ENCODE results near the gene GDE1. TPM values are rescaled to one million over a fixed set of nuclear protein-coding genes. Genes with fewer than 3 reads are reported as not detected.

Gene GDE1
- total RNA-seq, 1 donor from 2014 or later, result 87.0 TPM

DNA sequence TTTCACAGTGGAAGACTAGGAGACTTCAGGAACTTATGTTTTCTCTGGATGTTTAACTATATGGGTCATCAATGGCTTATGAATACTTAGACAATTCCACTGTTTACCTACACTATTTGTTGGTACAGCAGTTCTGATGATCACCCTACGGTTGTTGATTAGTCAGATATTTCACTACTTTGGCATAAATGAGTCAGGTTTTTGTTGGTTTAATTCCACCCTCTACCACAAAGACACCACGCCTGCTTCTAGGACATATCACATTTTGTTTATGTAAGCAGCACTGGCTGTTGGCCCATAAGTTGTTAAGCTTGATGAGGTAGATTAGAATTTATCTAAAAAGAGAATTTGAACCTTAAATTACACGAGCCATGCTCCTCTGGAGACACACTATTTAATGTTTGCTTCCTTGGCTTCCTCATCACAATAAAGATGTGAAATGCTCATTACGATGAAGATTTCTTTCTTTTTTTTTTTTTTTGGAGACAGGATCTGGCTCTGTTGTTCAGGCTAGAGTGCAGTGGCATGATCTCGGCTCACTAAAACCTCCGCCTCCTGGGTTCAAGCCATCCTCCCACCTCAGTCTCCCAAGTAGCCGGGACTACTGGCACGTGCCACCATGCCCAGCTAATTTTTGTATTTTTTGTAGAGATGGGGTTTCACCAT, 4.3 kb downstream of the GDE1 start:
- no peak for DNase-seq (ENCODE audit: low read depth)
- no peak overlapping the region for H3K4me3 ChIP-seq (ENCODE audit: low read depth, low read length)
- TF ChIP-seq, protein P1, sequence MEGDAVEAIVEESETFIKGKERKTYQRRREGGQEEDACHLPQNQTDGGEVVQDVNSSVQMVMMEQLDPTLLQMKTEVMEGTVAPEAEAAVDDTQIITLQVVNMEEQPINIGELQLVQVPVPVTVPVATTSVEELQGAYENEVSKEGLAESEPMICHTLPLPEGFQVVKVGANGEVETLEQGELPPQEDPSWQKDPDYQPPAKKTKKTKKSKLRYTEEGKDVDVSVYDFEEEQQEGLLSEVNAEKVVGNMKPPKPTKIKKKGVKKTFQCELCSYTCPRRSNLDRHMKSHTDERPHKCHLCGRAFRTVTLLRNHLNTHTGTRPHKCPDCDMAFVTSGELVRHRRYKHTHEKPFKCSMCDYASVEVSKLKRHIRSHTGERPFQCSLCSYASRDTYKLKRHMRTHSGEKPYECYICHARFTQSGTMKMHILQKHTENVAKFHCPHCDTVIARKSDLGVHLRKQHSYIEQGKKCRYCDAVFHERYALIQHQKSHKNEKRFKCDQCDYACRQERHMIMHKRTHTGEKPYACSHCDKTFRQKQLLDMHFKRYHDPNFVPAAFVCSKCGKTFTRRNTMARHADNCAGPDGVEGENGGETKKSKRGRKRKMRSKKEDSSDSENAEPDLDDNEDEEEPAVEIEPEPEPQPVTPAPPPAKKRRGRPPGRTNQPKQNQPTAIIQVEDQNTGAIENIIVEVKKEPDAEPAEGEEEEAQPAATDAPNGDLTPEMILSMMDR (conservative IDR thresholded peaks at IDR 0.05; ENCODE audit: low read depth, low read length), result no peak

DNA sequence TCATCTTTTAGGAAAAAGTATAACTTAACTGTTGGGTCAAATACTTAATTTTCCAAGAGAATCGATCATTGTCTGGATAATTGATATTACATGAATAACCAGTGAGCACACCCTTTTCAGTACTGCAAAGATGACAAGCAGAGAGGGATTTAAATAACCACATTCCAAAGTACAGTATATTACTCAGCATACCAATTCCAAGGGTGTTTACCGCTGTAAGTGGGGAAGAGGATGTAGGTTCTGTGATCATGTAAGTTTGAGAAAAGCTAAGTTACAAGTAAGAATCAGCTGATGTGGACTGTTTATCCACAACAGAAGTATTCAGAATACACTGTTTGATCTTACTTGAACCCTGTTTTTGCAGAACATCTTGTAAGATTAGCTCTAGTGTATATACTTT, 6.1 kb downstream of the GDE1 start:
- TF ChIP-seq, protein P1 (conservative IDR thresholded peaks at IDR 0.05; ENCODE audit: low read depth, low read length), result no peak
- DNase-seq (ENCODE audit: low read depth), result no peak
- H3K4me3 ChIP-seq (ENCODE audit: low read depth, low read length), result no peak overlapping the region

DNA sequence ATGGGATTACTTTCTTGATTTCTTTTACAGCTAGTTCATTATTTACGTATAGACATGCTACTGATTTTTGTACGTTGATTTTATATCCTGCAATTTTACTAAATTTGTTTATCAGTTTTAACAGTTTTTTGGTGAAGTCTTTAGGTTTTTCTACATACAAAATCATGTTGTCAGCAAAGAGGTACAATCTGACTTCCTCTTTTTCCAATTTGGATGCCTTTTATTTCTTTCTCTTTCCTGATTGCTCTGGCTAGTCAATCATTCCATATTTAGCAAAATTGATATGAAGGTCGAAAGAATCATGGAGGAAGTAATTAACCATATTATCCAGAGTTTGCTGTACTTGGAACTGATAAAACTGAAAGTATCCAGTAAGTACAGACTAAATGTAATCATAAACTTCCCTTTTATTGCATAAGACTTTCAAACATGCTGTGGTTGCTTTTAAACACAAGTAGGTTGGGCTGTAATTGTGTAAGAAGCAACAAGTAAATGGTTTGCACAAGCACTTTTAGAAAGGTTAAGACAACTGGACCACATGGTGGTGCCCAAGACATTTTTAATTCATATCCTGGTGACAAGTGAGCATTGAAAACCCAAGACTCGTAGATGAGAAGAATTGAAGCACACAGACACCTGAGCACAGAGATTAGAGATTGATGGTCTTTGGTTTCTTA, 8.4 kb downstream of the GDE1 start:
- no peak for DNase-seq (ENCODE audit: low read depth)

DNA sequence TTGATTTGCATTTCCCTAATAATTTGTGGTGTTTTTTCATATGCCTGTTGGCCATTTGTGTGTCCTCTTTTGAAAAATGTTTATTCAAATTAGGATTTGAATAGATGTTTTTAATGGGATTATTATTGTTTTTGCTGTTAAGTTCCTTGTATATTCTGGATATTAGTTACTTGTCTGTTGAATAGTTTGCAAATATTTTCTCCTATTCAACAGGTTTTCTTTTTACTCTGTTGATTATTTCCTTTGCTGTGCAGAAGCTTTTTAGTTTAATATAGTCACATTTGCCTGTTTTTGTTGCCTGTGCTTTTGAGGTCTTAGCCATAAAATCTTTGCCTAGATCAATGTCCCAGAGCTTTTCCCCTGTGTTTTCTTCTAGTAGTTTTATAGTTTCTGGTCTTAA, 9.6 kb downstream of the GDE1 start:
- TF ChIP-seq, protein P1 (conservative IDR thresholded peaks at IDR 0.05; ENCODE audit: low read depth, low read length), result no peak

More for the DNA sequence above, 8.4 kb downstream of the GDE1 start:
- TF ChIP-seq, protein P1 (conservative IDR thresholded peaks at IDR 0.05; ENCODE audit: low read depth, low read length), result no peak
- no peak overlapping the region for H3K4me3 ChIP-seq (ENCODE audit: low read depth, low read length)

DNA sequence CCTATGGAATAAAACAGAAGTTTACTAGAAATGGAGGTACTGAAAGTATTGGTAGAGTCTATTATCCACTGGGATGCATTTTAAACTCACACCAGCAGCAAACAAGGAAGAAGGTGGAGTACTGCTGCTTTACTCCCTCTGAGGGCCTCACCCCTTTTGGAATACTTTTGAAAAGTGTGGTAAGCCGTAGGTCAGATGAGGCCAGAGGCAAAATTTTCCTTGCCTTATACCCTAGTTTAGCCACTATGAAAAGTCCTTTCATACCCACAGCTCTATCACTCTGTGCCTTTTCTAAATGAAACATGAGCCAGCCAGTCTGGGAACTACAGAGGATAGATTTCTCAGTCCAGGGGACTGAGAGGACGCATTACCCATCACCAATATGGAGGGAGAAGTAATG, 14.0 kb downstream of the GDE1 start:
- TF ChIP-seq, protein P1 (conservative IDR thresholded peaks at IDR 0.05; ENCODE audit: low read depth, low read length), result no peak
- no peak overlapping the region for H3K4me3 ChIP-seq (ENCODE audit: low read depth, low read length)
- DNase-seq (ENCODE audit: low read depth), result no peak

More for the DNA sequence above, 9.6 kb downstream of the GDE1 start:
- H3K4me3 ChIP-seq (ENCODE audit: low read depth, low read length), result no peak overlapping the region
- DNase-seq (ENCODE audit: low read depth), result no peak

- TF ChIP-seq, protein P1 (conservative IDR thresholded peaks at IDR 0.05; ENCODE audit: low read depth, low read length), result no peak
- no peak overlapping the region for H3K4me3 ChIP-seq (ENCODE audit: low read depth, low read length)
Observed at GRCh38 chr16:19506965-19507364, 14.9 kb downstream of the GDE1 start.

More at GRCh38 chr16:19506965-19507364, 14.9 kb downstream of the GDE1 start:
- DNase-seq (ENCODE audit: low read depth), result no peak
